Measurements from ENCODE around the gene HOXD11.
A peak's percentile ranks its signal among the peaks of the same experiment; 100 is the strongest.

DNA sequence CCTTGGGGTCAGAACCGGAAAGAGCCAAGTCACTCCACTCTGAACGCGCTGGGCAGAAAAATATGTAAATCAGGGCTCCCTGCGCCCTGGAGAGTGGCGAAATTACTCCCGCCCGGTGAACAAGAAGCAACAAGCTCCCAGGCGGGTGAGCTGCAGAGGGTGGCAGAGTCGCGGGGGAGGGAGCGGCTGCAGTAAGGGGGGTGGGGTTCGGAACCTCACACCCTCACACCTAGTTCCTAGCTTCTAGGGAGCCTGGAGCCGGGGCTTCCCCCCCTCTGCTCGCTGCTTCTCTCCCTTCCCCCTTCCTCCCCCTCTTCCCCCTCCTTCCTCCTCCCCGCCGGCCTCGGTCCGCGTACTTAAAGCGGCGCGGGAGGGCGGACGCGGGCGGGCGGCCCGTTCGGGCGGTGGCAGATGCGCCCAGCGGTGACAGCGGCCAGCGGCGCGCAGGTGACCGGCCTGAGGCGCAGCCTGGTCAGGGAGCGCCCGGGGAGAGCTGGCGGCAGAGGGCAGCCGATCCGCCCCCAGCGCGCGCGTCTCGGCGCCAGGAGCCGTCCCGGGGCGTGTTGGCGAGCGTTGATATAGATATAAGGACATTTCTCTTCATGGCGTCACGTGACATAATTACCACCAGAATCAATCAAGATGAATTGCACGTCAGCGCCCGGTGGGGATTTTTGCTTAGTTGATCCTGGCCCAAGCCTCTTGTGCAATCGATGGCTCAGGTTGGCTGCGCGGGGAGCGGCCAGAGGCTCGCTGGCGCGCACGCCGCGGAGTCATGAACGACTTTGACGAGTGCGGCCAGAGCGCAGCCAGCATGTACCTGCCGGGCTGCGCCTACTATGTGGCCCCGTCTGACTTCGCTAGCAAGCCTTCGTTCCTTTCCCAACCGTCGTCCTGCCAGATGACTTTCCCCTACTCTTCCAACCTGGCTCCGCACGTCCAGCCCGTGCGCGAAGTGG lies at the start of gene HOXD11:
- TF ChIP-seq EZH2 (IDR thresholded peaks at IDR 0.05; ENCODE audit: borderline replicate concordance, insufficient read depth, low read length, poor library complexity, severe bottlenecking) (peak; percentile 59), POLR2AphosphoS5 (IDR thresholded peaks at IDR 0.05) (no peak), TAF1 (IDR thresholded peaks at IDR 0.05; ENCODE audit: low read depth) (no peak), RAD21 (conservative IDR thresholded peaks at IDR 0.05) (no peak), EP300 (conservative IDR thresholded peaks at IDR 0.05; ENCODE audit: poor library complexity, severe bottlenecking) (no peak)
- TF ChIP-seq, protein P1, sequence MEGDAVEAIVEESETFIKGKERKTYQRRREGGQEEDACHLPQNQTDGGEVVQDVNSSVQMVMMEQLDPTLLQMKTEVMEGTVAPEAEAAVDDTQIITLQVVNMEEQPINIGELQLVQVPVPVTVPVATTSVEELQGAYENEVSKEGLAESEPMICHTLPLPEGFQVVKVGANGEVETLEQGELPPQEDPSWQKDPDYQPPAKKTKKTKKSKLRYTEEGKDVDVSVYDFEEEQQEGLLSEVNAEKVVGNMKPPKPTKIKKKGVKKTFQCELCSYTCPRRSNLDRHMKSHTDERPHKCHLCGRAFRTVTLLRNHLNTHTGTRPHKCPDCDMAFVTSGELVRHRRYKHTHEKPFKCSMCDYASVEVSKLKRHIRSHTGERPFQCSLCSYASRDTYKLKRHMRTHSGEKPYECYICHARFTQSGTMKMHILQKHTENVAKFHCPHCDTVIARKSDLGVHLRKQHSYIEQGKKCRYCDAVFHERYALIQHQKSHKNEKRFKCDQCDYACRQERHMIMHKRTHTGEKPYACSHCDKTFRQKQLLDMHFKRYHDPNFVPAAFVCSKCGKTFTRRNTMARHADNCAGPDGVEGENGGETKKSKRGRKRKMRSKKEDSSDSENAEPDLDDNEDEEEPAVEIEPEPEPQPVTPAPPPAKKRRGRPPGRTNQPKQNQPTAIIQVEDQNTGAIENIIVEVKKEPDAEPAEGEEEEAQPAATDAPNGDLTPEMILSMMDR (IDR thresholded peaks at IDR 0.05; ENCODE audit: poor library complexity, severe bottlenecking): no peak
- TF ChIP-seq, protein P2, sequence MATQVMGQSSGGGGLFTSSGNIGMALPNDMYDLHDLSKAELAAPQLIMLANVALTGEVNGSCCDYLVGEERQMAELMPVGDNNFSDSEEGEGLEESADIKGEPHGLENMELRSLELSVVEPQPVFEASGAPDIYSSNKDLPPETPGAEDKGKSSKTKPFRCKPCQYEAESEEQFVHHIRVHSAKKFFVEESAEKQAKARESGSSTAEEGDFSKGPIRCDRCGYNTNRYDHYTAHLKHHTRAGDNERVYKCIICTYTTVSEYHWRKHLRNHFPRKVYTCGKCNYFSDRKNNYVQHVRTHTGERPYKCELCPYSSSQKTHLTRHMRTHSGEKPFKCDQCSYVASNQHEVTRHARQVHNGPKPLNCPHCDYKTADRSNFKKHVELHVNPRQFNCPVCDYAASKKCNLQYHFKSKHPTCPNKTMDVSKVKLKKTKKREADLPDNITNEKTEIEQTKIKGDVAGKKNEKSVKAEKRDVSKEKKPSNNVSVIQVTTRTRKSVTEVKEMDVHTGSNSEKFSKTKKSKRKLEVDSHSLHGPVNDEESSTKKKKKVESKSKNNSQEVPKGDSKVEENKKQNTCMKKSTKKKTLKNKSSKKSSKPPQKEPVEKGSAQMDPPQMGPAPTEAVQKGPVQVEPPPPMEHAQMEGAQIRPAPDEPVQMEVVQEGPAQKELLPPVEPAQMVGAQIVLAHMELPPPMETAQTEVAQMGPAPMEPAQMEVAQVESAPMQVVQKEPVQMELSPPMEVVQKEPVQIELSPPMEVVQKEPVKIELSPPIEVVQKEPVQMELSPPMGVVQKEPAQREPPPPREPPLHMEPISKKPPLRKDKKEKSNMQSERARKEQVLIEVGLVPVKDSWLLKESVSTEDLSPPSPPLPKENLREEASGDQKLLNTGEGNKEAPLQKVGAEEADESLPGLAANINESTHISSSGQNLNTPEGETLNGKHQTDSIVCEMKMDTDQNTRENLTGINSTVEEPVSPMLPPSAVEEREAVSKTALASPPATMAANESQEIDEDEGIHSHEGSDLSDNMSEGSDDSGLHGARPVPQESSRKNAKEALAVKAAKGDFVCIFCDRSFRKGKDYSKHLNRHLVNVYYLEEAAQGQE (IDR thresholded peaks at IDR 0.05; ENCODE audit: borderline replicate concordance): no peak
